GM19452 (cell line): Measurements from ENCODE around the gene ZNF407.
"Not testable (repeated sequence)": the region's sequence is repeated elsewhere in the genome, so short reads cannot be mapped to it uniquely, and the experiment has no call there.

Source experiments
- ATAC-seq: cut with Tn5 transposase; IDR thresholded peaks from one replicate; pipeline ENCODE4 v1.9.1; 2021; ENCODE audit not compliant: unreplicated experiment

Gene ZNF407

DNA sequence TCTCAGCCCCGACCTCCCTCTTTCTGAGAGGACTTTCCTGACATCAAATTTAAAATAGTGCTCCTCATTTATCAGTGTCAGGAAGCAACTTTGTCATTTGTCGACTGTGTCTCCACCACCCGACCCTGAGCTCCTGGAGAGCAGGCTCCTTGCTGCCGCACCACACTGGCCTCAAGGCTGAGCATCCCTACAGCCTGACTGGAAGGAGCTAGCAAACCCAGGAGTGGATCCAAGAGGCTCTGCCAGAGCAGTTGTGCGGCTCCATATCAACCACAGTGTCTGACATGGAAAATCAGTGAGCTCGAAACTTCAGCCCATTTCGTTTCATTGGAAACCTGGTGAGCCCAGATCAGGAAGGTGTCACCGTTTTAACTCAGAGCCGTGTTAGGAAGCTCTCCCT lies 486.1 kb downstream of the ZNF407 start:
- no peak for ATAC-seq

GRCh38 chr18:75085676-75086075 lies 488.0 kb downstream of the ZNF407 start:
- not testable (repeated sequence) for ATAC-seq

- no peak for ATAC-seq
Observed at GRCh38 chr18:75086494-75087034, 488.9 kb downstream of the ZNF407 start.

DNA sequence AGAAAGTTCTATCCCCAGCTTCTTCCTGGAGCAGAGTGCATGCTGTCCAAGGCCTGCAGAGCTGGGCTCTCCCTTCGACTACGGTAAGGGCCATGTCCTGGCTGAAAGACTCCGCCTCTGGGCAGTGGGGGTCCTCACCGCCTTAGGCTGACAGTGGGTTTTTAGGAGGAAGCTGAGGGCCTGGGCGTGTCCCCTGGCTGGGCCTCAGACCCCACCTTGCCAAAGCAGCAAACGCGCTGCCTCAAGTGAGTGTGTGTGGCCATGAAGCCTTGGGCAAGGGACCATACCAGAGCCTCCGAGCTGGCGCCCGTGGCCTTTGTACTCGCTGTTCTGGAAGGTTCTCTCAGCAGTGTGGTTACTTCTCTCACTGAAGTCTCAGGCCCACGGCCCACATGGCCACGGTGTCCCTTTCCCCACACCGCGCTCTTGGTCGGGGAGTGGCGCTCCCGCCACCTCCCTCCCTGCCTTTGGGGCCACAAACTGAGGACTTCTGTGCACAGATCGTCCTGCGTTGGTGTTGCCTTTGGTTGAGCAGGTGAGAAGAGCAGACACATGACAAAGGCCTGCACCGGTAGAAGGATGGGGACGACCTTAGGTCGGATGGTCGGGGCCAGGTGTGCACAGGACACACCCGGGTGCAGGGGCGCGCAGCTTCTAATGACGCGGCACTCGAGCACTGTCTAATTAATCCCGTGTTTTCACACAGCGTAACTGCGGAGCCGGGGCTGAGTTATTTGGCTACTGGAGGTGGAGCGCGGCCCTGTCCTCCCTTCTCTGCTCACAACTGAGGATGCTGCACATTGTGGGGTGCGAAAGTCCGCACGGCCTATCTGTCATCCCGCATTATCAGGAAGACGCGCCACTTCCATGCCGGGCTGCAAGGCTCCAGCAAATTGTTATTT lies 489.7 kb downstream of the ZNF407 start:
- no peak for ATAC-seq

GRCh38 chr18:75088021-75088506 lies 490.4 kb downstream of the ZNF407 start:
- ATAC-seq = no peak

DNA sequence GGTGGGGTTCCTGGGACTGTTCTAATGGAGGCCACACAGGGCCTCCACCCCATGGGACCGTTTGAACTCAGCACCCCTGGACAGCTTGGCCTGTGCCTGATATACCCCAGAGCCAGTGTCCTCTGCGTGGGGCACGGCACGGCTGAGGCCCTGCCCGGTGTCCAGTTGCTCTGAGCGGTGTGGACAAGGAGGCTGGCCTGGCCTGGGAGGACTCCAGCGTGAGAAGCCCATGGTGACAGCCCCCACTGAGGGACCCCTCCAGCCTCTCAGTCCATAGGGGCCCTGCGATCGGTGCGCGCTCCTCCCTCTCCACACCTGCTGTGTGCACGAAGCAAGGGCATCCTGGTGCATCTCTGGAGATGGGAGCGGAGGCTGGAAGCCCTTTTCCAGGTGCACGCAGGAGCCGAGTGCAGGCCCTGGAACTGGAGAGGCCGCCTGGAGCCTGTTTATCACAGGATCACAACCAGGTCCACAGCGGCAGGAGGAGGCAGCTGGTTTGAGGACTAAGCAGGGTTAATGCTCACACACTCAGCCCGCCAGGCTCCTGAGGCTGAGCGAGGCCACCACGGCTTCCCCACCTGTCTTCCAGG lies 491.0 kb downstream of the ZNF407 start:
- ATAC-seq = no peak

DNA sequence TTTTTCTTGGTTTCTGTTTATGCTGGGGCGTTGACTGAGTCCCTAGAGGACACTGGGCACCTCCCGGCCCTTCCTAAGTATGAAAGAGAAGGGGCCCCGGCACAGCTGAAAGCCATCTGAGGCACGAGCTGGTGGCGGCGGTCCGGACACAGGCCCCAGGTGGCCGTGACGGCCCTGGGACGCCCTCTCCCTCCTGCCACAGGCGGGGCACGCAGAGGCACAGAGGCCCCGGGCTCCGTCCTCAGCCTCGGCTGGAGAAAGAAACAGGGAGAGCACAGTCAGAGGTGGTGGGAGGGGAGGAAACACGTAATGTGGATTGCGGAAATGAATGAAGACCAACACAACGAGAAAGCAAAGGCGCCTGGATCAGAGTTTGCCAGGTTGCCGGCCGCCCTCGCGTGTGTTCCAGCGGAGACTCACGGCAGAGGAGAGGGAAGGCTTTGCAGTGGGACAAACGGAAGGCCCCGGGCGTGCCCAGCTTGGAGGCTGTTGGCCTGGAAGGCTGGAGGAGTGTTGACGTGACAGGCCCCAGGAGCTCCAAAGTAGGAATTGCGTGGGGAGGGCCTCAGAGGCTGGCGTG lies 492.2 kb downstream of the ZNF407 start:
- no peak for ATAC-seq

DNA sequence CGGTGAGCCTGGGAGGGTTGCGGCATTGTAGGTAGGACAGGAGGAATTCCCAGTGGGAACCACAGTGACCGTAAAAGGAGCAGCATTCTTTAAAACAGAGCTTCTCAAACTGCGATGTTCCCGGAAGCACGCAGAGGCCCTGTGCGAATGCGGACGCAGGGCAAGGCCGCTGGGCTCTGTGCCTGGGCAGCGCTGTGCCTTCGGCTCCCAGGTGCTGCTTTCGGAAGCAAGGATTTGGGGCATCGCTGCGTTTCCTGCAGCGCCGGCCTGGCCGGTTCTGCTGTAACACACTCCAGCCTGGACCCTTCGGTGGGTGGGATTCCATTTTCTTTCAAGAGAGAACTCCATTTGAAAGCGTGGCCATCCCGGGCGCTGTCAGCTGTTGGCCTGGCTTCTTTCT lies 492.7 kb downstream of the ZNF407 start:
- no peak for ATAC-seq

DNA sequence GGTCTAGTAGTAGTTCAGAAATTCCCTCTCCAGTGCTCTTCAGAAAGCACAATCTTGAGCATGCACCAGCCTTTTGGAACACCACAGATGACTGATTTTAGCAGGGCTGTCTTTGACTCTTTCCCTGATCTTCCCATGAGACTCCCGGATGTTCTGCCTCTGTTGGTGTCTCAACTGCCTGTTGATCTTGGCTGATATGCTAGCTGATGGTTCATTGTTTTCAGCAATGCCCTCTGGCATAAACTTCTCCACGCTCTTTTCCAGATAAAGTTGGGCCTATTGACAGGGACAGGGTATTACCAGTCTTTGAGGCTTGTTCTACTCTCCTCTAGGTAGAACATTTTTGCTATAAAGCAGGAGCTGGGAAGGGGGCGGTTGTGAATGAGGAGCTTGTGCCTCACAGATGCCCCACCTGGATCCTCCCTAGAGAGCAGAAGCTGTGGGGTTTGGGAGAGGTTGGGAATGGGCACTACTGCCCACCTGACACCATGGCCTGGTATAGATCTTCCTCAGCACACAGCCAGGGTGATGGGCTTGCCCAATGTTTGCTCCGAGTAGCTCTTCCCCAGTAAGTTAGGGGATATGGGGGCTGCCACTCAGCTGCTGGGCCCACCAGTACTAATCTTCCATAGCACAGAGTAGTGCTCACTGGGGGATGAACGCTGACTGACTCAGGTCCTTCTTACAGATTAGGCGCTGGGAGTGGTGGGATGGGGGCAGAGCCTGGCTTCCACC lies 500.0 kb downstream of the ZNF407 start:
- no peak for ATAC-seq

DNA sequence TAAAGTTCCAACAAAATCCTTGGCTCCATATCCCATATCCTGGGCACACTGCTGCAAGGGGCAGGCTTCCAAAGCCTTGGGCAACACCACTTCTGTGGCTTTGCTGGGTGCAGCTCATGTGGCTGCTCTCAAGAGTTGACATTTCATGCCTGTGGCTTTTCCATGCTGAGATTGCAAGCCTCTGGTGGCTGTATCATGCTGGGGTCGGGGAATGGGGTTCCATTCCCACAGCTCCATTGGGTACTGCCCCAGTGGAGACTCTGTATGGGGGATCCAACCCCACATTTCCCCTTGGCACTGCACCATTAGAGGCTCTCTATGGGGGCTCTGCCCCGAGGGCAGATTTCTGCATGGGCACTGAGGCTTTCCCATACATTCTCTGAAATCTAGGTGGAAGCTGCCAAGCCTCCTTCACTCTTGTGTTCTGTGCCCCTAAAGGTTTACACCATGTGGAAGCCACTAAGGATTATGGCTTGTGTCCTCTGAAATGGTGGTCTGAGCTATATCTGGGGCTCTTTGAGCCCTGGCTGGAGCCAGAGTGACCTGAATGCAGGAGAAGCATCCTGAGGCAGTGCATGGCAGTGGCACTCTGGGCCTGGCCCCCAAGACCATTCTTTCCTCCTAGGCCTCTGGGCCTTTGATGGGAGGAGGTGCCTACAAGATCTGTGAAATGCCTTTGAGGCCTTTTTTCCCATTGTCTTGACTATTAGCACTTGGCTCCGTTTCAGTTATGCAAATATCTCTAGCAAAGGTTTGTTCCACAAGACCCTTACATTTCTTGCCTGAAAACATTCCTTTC lies 503.4 kb downstream of the ZNF407 start:
- no peak for ATAC-seq

DNA sequence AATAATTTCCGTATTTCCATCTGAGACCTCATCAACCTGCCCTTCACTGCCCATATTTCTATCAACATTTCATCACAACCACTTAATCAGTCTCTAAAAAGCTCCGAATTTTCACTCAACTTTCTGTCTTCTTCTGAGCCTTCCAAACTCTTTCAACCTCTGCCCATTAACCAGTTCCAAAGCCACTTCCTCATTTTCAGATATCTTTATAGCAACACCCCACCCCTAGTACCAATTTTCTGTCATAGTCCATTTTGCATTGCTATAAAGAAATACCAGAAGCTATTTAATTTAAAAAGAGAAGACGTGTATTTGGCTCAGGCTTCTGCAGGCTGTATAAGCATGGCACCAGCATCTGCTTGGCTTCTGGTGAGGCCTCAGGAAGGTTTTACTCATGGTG lies 504.2 kb downstream of the ZNF407 start:
- ATAC-seq = no peak

- ATAC-seq = not testable (repeated sequence)
Observed at GRCh38 chr18:75104029-75104428, 506.4 kb downstream of the ZNF407 start.

- no peak for ATAC-seq
Observed at GRCh38 chr18:75104483-75104882, 506.8 kb downstream of the ZNF407 start.

DNA sequence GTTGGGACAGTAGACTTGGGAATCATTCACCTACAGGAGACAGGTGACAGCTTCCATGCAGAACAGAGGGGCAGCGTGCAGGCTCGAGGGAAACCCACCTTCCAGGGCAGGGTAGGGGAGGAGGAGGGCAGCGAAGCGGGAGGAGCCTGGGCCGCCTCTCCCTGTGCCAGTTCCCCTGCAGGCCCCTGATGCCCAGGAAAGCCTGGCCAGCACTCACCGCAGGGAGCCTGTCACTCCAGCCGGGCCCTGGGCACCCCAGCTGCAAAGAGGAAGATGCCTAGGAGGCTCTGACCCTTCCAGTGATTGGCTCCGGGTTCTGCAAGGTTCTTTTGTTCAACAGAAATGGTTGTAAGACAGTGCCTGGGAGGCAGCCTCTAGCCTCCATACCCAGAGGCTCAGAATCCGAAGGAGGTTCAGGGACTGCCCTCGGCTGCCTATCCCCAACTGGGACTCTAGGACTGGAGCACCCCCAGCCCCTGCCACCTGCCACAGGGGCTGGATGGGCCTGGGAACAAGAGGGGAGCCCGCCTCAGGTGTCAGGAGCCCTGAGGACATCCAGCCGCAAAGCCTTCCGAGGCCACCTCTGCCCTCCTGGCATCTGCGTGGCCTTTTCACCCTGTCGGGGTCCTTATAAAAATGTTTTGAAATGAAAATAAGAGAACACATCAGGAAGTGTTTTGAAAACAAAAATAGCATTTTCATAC lies 508.0 kb downstream of the ZNF407 start:
- no peak for ATAC-seq

GRCh38 chr18:75106746-75107145 lies 509.1 kb downstream of the ZNF407 start:
- ATAC-seq = no peak

DNA sequence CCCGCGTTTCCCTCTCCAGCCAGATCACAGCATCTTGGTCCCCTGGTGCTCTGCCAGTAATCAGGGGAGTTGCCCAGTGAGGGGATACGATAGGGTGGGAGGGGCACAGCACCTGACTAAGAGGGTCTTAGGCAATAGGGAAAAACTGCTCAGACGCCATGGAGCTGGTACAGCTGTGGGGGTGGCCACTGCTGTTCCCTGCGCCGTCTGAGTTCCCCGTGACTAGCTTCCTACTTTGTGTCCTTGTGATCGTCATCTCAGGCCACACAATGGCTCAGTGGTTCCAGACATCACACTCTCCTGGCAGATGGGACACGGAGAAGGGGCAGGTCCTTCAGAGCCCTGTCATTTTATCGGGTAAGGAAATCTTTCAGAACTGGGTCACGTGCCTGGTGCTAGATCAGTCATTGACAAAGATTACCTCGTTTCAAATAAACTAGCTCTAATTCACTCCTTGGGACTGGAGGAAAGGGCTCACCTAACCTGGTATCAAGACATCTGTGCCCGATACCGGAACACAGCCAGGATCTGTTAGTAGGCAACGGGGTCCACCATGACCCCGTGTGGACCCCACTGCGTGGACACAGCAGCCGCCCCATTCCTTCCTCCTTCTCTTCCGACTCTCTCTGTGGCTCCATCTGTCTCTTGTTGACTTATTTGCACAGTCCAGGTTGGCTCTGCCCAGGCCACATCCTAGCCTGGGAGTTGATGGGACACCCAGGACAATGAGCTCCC lies 509.7 kb downstream of the ZNF407 start:
- ATAC-seq = no peak

GRCh38 chr18:75107931-75108276 lies 510.2 kb downstream of the ZNF407 start:
- ATAC-seq = no peak

- no peak for ATAC-seq
Observed at GRCh38 chr18:75108579-75109318, 511.1 kb downstream of the ZNF407 start.
